Measurements from ENCODE around the gene HIF3A. TPM values are rescaled to one million over a fixed set of nuclear protein-coding genes. Genes with fewer than 3 reads are reported as not detected.

HIF3A gene
- total and polyA plus RNA-seq, 2 of the 8 experiments (the other 6 are each of a cell fraction or from before 2014, with no cell fraction given) = 38.6 to 38.8 TPM

DNA sequence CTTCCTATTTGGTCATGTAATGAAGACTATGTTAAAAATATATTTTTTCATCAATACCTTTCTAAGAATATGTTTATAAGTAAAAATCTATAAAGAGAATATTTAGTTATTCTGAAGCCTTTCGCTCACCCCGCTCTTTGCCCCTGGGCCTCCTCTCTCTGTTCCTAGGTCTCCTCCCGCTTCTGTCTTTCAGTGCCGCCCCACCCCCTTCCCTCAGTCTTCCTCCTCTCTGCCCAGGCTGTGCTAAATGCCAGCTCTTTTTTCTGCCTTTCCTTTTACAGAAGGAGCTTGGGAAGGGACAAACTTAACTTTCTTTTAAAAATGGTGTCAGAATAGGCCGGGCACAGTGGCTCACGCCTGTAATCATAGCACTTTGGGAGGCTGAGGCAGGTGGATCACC, 22.8 kb downstream of the HIF3A start:
- peaks cover 5 to 31% (median 16%) of the 10 kb centered on the region in 4 experiments; a peak in 7 of 8 replicates for H3K36me3 ChIP-seq (ENCODE audit: control insufficient read depth in 2 of 4, insufficient read depth in 4 of 4, low read length in 3 of 4)
- no peak for FAIRE-seq
- POLR2A ChIA-PET (ENCODE audit: partially characterized antibody) = interaction anchor here (2.9 kb wide), 1 partner anchor 12 kb away, joined by 7 read pairs; no protein-coding TSS in a partner anchor
- no peak for TF ChIP-seq TEAD4 (IDR thresholded peaks at IDR 0.05; ENCODE audit: low read depth, low read length)
- no peak for TF ChIP-seq SIRT6 (IDR thresholded peaks at IDR 0.05; ENCODE audit: low read length)
- no peak for TF ChIP-seq POU5F1 (IDR thresholded peaks at IDR 0.05; ENCODE audit: low read depth, low read length)
- TF ChIP-seq TCF12 (IDR thresholded peaks at IDR 0.05; ENCODE audit: low read depth, low read length) = no peak
- TF ChIP-seq, protein P1, sequence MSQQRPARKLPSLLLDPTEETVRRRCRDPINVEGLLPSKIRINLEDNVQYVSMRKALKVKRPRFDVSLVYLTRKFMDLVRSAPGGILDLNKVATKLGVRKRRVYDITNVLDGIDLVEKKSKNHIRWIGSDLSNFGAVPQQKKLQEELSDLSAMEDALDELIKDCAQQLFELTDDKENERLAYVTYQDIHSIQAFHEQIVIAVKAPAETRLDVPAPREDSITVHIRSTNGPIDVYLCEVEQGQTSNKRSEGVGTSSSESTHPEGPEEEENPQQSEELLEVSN (IDR thresholded peaks at IDR 0.05) = no peak
- TF ChIP-seq YY1 (IDR thresholded peaks at IDR 0.05; ENCODE audit: low read depth, low read length) = no peak
- no peak for TF ChIP-seq BACH1 (IDR thresholded peaks at IDR 0.05; ENCODE audit: low read length)

More for the DNA sequence above, 22.8 kb downstream of the HIF3A start:
- no peak for DNase-seq (ENCODE audit: low read depth in 1 of 2, low spot score in 2 of 2)
- Histone ChIP-seq H3K79me2 (ENCODE audit: control insufficient read depth in 1 of 2, insufficient read depth in 2 of 2, low read length in 2 of 2) (no peaks in the 10 kb centered on the region), H2BK15ac (ENCODE audit: low read length) (no peak overlapping the region), H4K91ac (replicated peaks; ENCODE audit: insufficient read length, low read length) (no peak overlapping the region), H3K14ac (ENCODE audit: insufficient read length) (no peak overlapping the region), H2AFZ (ENCODE audit: low read length) (no peak overlapping the region), H3K23me2 (ENCODE audit: low read depth, low read length) (no peaks in the 10 kb centered on the region), H3K4me1 (replicated peaks in 1 of 4; ENCODE audit: control insufficient read depth in 3 of 4, insufficient read depth in 4 of 4, low read length in 3 of 4) (no peaks in the 10 kb centered on the region), H3K56ac (replicated peaks; ENCODE audit: insufficient read length, low read depth, low read length) (no peak overlapping the region), H3K79me1 (ENCODE audit: low read depth, low read length) (no peaks in the 10 kb centered on the region), H3K27ac (ENCODE audit: low read depth, low read length) (no peak overlapping the region), H2AK5ac (ENCODE audit: low read depth, low read length) (no peak overlapping the region), H3K18ac (ENCODE audit: extremely low read depth, low read length) (no peak overlapping the region), H3K4me3 (ENCODE audit: extremely low read depth in 1 of 4, insufficient read depth in 2 of 4, low read depth in 3 of 4, low read length in 4 of 4) (no peak overlapping the region), H3K4me2 (ENCODE audit: insufficient read depth in 1 of 2, low read depth in 2 of 2, low read length in 2 of 2) (no peak overlapping the region), H2BK12ac (ENCODE audit: low read depth, low read length) (no peak overlapping the region), H3K9me3 (ENCODE audit: insufficient read depth in 2 of 2, low read depth in 1 of 2, low read length in 1 of 2) (no peaks in the 10 kb centered on the region), H4K5ac (ENCODE audit: insufficient read length, low read depth, low read length) (no peak overlapping the region), H2BK20ac (ENCODE audit: low read length) (no peak overlapping the region), H3K27me3 (replicated peaks in 1 of 4; ENCODE audit: control insufficient read depth in 3 of 4, extremely low read depth in 1 of 4, insufficient read depth in 3 of 4, low read length in 3 of 4) (no peaks in the 10 kb centered on the region), H4K8ac (ENCODE audit: extremely low read depth, insufficient read depth, low read length) (no peak overlapping the region), H3K23ac (ENCODE audit: insufficient read length) (no peak overlapping the region), H3K9ac (replicated peaks in 1 of 4; ENCODE audit: extremely low read depth in 1 of 4, low read depth in 3 of 4, low read length in 3 of 4) (no peak overlapping the region), H4K20me1 (replicated peaks in 1 of 2; ENCODE audit: control insufficient read depth in 1 of 2, insufficient read depth in 2 of 2, low read length in 2 of 2) (peaks cover 0 to 3% of the 10 kb centered on the region in 2 experiments), H2BK120ac (replicated peaks; ENCODE audit: low read depth, low read length) (no peak overlapping the region), H2BK5ac (ENCODE audit: low read depth, low read length) (no peak overlapping the region), H3K4ac (replicated peaks; ENCODE audit: insufficient read length, low read depth, low read length) (no peak overlapping the region)
- CTCF ChIA-PET (ENCODE audit: partially characterized antibody) = interaction anchor here (1.1 kb wide), 1 partner anchor 75 kb away, joined by 4 read pairs; no protein-coding TSS in a partner anchor
- WGBS, 2 experiments (ENCODE audit: extremely low coverage in 1 of 2, insufficient coverage in 1 of 2, insufficient read length in 1 of 2, insufficient replicate concordance in 2 of 2, low coverage in 1 of 2, low lambda C conversion rate in 2 of 2, missing lambda C conversion rate in 1 of 2) = 90% methylated on average over 6 of the region's 6 CpGs; no CpG with 5 or more reads in 1 of the 2 experiments

Measured in H1 (cell line).